Measurements from ENCODE around the gene IPMK. TPM values are rescaled to one million over a fixed set of nuclear protein-coding genes. Genes with fewer than 3 reads are reported as not detected.
"Not testable (repeated sequence)": the region's sequence is repeated elsewhere in the genome, so short reads cannot be mapped to it uniquely, and the experiment has no call there.

The IPMK gene
- total RNA-seq, 1 experiment from 2014 or later, result 5.5 TPM

DNA sequence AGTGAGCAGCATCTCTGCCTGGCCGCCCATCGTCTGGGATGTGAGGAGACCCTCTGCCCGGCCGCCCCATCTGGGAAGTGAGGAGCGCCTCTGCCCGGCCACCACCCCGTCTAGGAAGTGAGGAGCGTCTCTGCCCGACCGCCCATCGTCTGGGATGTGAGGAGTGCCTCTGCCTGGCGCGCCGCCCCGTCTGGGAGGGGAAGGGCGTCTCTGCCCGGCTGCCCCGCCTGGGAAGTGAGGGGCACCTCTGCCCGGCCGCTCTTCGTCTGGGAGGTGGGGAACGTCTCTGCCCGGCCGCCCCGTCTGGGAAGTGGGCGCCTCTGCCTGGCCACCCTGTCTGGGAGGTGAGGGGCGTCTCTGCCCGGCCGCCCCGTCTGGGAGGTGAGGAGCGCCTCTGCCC, 23.9 kb downstream of the IPMK start:
- BruUV-seq (replicated peaks); H2AFZ ChIP-seq (ENCODE audit: low read depth, low read length, poor library complexity, severe bottlenecking); H3K4me3 ChIP-seq (replicated peaks in 1 of 2; ENCODE audit: low read depth in 1 of 2, low read length in 2 of 2); ATAC-seq; H3K4me2 ChIP-seq (ENCODE audit: low read length); POLR2A ChIA-PET; CTCF ChIA-PET; RAD21 ChIA-PET (ENCODE audit: low non-redundant PET in 1 of 2, low total read pairs in 2 of 2, uncharacterized antibody in 2 of 2, unreplicated experiment in 2 of 2); H3K27ac ChIP-seq (ENCODE audit: low read depth, low read length); H3K9me3 ChIP-seq (ENCODE audit: control insufficient read depth in 1 of 2, insufficient read depth in 1 of 2, low read depth in 1 of 2, low read length in 2 of 2); H3K79me2 ChIP-seq (ENCODE audit: insufficient read depth, low read length); H3K36me3 ChIP-seq (ENCODE audit: control insufficient read depth in 1 of 2, insufficient read depth in 2 of 2, low read length in 2 of 2); DNase-seq (ENCODE audit: low read depth, low spot score); intact Hi-C loops (cut with micrococcal nuclease); H3K9me2 ChIP-seq (ENCODE audit: insufficient read depth); H3K9ac ChIP-seq (ENCODE audit: low read length); H3K27me3 ChIP-seq (ENCODE audit: insufficient read depth, low read length); H4K20me1 ChIP-seq (ENCODE audit: insufficient read depth): not testable (repeated sequence)
- H3K4me1 ChIP-seq (ENCODE audit: control insufficient read depth in 1 of 2, insufficient read depth in 2 of 2, low read length in 2 of 2), result peaks cover 0 to 15% of the 10 kb centered on the region in 2 experiments; a peak in 1 of 4 replicates

DNA sequence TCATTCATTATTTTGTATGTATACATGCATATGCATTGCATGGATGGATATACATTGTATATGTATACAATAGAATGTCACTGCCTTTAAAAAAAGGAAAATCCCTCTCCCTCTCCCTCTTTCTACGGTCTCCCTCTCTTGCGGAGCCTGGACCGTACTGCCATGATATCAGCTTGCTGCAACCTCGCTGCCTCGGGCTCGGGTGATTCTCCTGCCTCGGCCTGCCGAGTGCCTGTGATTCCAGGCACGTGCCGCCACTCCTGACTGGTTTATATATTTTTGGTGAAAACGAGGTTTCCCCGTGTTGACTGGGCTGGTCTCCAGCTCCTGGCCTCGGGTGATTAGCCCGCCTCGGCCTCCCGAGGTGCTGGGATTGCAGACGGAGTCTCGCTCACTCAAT, 24.4 kb downstream of the IPMK start:
- H3K4me1 ChIP-seq (ENCODE audit: control insufficient read depth in 1 of 2, insufficient read depth in 2 of 2, low read length in 2 of 2), result peaks cover 0 to 15% of the 10 kb centered on the region in 2 experiments; a peak in 2 of 4 replicates
- DNase-seq (ENCODE audit: low read depth, low spot score), result no peak
- no peaks in the 10 kb centered on the region for H3K9me3 ChIP-seq (ENCODE audit: control insufficient read depth in 1 of 2, insufficient read depth in 1 of 2, low read depth in 1 of 2, low read length in 2 of 2)
- BruUV-seq (replicated peaks), result no TSS peak
- ChIA-PET CTCF (no interaction called here), POLR2A (no interaction called here), RAD21 (ENCODE audit: low non-redundant PET in 1 of 2, low total read pairs in 2 of 2, uncharacterized antibody in 2 of 2, unreplicated experiment in 2 of 2) (no interaction called here)
- H3K4me3 ChIP-seq (replicated peaks in 1 of 2; ENCODE audit: low read depth in 1 of 2, low read length in 2 of 2), result no peak overlapping the region
- intact Hi-C loops (cut with micrococcal nuclease), result no loop called here
- no peaks in the 10 kb centered on the region for H3K27me3 ChIP-seq (ENCODE audit: insufficient read depth, low read length)
- ATAC-seq, result no peak
- no peak overlapping the region for H3K27ac ChIP-seq (ENCODE audit: low read depth, low read length)
- H3K9me2 ChIP-seq (ENCODE audit: insufficient read depth), result no peaks in the 10 kb centered on the region
- H3K9ac ChIP-seq (ENCODE audit: low read length), result no peak overlapping the region
- no peaks in the 10 kb centered on the region for H4K20me1 ChIP-seq (ENCODE audit: insufficient read depth)
- H3K4me2 ChIP-seq (ENCODE audit: low read length), result no peak overlapping the region
- no peaks in the 10 kb centered on the region for H3K36me3 ChIP-seq (ENCODE audit: control insufficient read depth in 1 of 2, insufficient read depth in 2 of 2, low read length in 2 of 2)
- no peak overlapping the region for H2AFZ ChIP-seq (ENCODE audit: low read depth, low read length, poor library complexity, severe bottlenecking)
- H3K79me2 ChIP-seq (ENCODE audit: insufficient read depth, low read length), result peaks cover 4% of the 10 kb centered on the region; the same call in 1 of the 2 replicates
- TF ChIP-seq ZNF274 (IDR thresholded peaks at IDR 0.05; ENCODE audit: low read depth, low read length) (no peak), ZBTB33 (IDR thresholded peaks at IDR 0.05; ENCODE audit: extremely low read depth, insufficient replicate concordance, low read length) (no peak), ELF1 (IDR thresholded peaks at IDR 0.05; ENCODE audit: borderline replicate concordance, low read depth) (no peak), SRF (IDR thresholded peaks at IDR 0.05; ENCODE audit: low read depth) (no peak), EZH2 (IDR thresholded peaks at IDR 0.05) (no peak), CTCF (IDR thresholded peaks at IDR 0.05 in 2 of 3, conservative IDR thresholded peaks at IDR 0.05 in 1 of 3; ENCODE audit: borderline replicate concordance in 1 of 3, insufficient read depth in 1 of 3, low read depth in 2 of 3, low read length in 2 of 3) (no peak), FOSL1 (IDR thresholded peaks at IDR 0.05; ENCODE audit: low read depth) (no peak), CBX3 (IDR thresholded peaks at IDR 0.05; ENCODE audit: low read depth) (no peak), POLR2A (IDR thresholded peaks at IDR 0.05; ENCODE audit: borderline replicate concordance, extremely low read depth, insufficient read depth, insufficient read length) (no peak), SIN3A (IDR thresholded peaks at IDR 0.05; ENCODE audit: low read depth) (no peak), MAX (IDR thresholded peaks at IDR 0.05) (no peak), TCF7L2 (IDR thresholded peaks at IDR 0.05; ENCODE audit: borderline replicate concordance, extremely low read depth, insufficient read depth, insufficient read length) (no peak), RAD21 (IDR thresholded peaks at IDR 0.05; ENCODE audit: low read depth) (no peak), EGR1 (IDR thresholded peaks at IDR 0.05; ENCODE audit: low read depth) (no peak)

Measured in HCT116 (cell line).